HG03439 (cell line): ENCODE data around the gene FAM163A.
"Not testable (repeated sequence)": the region's sequence is repeated elsewhere in the genome, so short reads cannot be mapped to it uniquely, and the experiment has no call there.

Experiments
- ATAC-seq: cut with Tn5 transposase; IDR thresholded peaks from one replicate; pipeline ENCODE4 v1.9.1; 2021; ENCODE audit warnings: mild to moderate bottlenecking, moderate library complexity; ENCODE audit not compliant: unreplicated experiment

FAM163A gene

GRCh38 chr1:179836686-179837445 lies 93.8 kb downstream of the FAM163A start:
- ATAC-seq = not testable (repeated sequence)

- no peak for ATAC-seq
These were observed 97.0 kb downstream of the FAM163A start for GRCh38 chr1:179840107-179840506.

GRCh38 chr1:179848233-179848632 lies 105.1 kb downstream of the FAM163A start:
- ATAC-seq = no peak

- ATAC-seq = no peak
These were observed 110.0 kb downstream of the FAM163A start for GRCh38 chr1:179853102-179853501.

GRCh38 chr1:179855831-179856230 lies 112.7 kb downstream of the FAM163A start:
- not testable (repeated sequence) for ATAC-seq

GRCh38 chr1:179856296-179856695 lies 113.2 kb downstream of the FAM163A start:
- no peak for ATAC-seq

GRCh38 chr1:179857009-179857408 lies 113.9 kb downstream of the FAM163A start:
- no peak for ATAC-seq

- ATAC-seq = no peak
These were observed 117.6 kb downstream of the FAM163A start for GRCh38 chr1:179860652-179861051.

- no peak for ATAC-seq
These were observed 122.3 kb downstream of the FAM163A start for GRCh38 chr1:179865377-179865776.
